GM23248 (cell line): ENCODE measurements around the gene CEL.

Experiments used
- EZH2 ChIP-seq: fragments of 200-600 bp; sonication (generic); IDR thresholded peaks from 2 replicates; pipeline ENCODE4 v1.6.1; 2018; ENCODE audit warnings: antibody characterized with exemption, mild to moderate bottlenecking; ENCODE audit not compliant: insufficient read depth, poor library complexity, severe bottlenecking
- EZH2phosphoT487 ChIP-seq: fragments of 200-600 bp; sonication (generic); IDR thresholded peaks from 2 replicates; pipeline ENCODE4 v1.6.1; 2018; ENCODE audit warnings: antibody characterized with exemption, moderate library complexity, mild to moderate bottlenecking, low read depth; ENCODE audit not compliant: insufficient read depth

GRCh38 chr9:133116346-133117231 is 54.8 kb downstream of the CEL start:
- no peak for TF ChIP-seq EZH2
- TF ChIP-seq EZH2phosphoT487 = no peak
